HEK293T (cell line): ENCODE data around the gene PCDHB16.
"Not testable (repeated sequence)": the region's sequence is repeated elsewhere in the genome, so short reads cannot be mapped to it uniquely, and the experiment has no call there.

Experiments used
- ARNT ChIP-seq: fragments of 450-650 bp; IDR thresholded peaks from 2 replicates; pipeline ENCODE4 v1.6.1; 2017; ENCODE audit warnings: mild to moderate bottlenecking
- L3MBTL2 ChIP-seq: fragments of 450-650 bp; conservative IDR thresholded peaks from 2 replicates; pipeline ENCODE4 v1.6.1; 2016; ENCODE audit warnings: mild to moderate bottlenecking

DNA sequence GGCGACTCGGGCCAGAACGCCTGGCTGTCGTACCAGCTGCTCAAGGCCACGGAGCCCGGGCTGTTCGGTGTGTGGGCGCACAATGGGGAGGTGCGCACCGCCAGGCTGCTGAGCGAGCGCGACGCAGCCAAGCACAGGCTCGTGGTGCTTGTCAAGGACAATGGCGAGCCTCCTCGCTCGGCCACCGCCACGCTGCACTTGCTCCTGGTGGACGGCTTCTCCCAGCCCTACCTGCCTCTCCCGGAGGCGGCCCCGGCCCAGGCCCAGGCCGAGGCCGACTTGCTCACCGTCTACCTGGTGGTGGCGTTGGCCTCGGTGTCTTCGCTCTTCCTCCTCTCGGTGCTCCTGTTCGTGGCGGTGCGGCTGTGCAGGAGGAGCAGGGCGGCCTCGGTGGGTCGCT, 12.1 kb downstream of the PCDHB16 start:
- not testable (repeated sequence) for TF ChIP-seq ARNT, L3MBTL2
